Activated CD8-positive, alpha-beta T cell treated with anti-CD3 and anti-CD28 coated beads, Interleukin-2, amount 10 ng/mL, durations not matched to agents 7 days and 5 days (primary cell): Measurements from ENCODE around the gene UGT1A7. TPM values are rescaled to one million over a fixed set of nuclear protein-coding genes. Genes with fewer than 3 reads are reported as not detected.
"Not testable (repeated sequence)": the region's sequence is repeated elsewhere in the genome, so short reads cannot be mapped to it uniquely, and the experiment has no call there.

Source experiments
- ATAC-seq: fragments of 150-1000 bp; cut with Tn5 transposase; one replicate; pipeline ENCODE4 v1.10.0; 2021; ENCODE audit warnings: moderate library complexity
- CTCF ChIA-PET: fragments of 350-600 bp; sonication (Branson Sonifier 250); formaldehyde crosslinking; loops from one replicate; lab custom pipeline; 2021; ENCODE audit warnings: antibody characterized with exemption; lab: Charles Lee
- POLR2A ChIA-PET: fragments of 350-600 bp; sonication (Branson Sonifier 250); formaldehyde crosslinking; loops from one replicate; lab custom pipeline; 2021; ENCODE audit warnings: antibody characterized with exemption; lab: Charles Lee
- DNase-seq: peaks from one replicate; pipeline ENCODE4 v3.0.0-alpha.2; 2020
- H3K27ac Mint-ChIP-seq: one replicate; pipeline ENCODE4 v1.8.0; 2021; ENCODE audit warnings: mild to moderate bottlenecking, mixed read lengths
- H3K27me3 Mint-ChIP-seq: one replicate; pipeline ENCODE4 v1.8.0; 2021; ENCODE audit warnings: low read depth, mixed read lengths
- H3K36me3 Mint-ChIP-seq: one replicate; pipeline ENCODE4 v1.8.0; 2021; ENCODE audit warnings: low read depth, mixed read lengths
- H3K4me1 Mint-ChIP-seq: one replicate; pipeline ENCODE4 v1.8.0; 2021; ENCODE audit warnings: low read depth, mixed read lengths
- H3K4me3 Mint-ChIP-seq: one replicate; pipeline ENCODE4 v1.8.0; 2021; ENCODE audit warnings: mild to moderate bottlenecking, mixed read lengths
- H3K9me3 Mint-ChIP-seq: one replicate; pipeline ENCODE4 v1.8.0; 2022; ENCODE audit warnings: mixed read lengths; ENCODE audit not compliant: insufficient read depth
- total RNA-seq, 2 experiments: library from RNA; stranded (reverse); gene quantifications; one replicate each; pipeline ENCODE4 v1.2.3, GENCODE V29; 2021

The UGT1A7 gene
- total RNA-seq, 2 experiments from 2014 or later = not detected

DNA sequence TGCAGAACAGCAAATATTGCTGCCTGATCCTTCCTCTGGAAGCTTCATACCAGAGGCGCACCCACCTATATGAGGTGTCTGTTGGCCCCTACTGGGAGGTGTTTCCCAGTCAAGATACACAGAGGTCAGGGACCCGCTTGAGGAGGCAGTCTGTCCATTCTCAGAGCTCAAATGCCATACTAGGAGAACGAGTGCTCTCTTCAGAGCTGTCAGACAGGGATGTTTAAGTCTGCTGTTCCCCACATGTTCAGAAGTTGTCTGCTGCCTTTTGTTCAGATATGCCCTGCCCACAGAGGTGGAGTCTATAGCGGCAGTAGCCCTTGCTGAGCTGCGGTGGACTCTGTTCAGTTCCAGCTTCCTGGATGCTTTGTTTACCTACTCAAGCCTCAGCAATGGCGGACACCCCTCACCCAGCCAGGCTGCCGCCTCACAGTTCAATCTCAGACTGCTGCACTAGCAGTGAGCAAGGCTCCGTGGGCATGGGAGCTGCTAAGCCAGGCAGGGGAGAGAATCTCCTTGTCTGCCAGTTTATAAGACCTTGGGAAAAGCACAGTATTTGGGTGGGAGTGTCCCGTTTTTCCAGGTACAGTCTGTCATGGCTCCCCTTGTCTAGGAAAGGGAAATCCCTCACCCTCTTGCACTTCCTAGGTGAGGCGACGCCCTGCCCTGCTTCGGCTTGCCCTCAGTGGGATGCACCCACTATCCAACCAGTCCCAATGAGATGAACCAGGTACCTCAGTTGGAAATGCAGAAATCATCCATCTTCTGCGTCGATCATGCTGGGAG lies 55.4 kb downstream of the UGT1A7 start:
- H3K27ac Mint-ChIP-seq, CTCF ChIA-PET, H3K36me3 Mint-ChIP-seq, POLR2A ChIA-PET, H3K9me3 Mint-ChIP-seq, H3K4me3 Mint-ChIP-seq, ATAC-seq, DNase-seq, H3K4me1 Mint-ChIP-seq: not testable (repeated sequence)
- peaks cover 34% of the 10 kb centered on the region for H3K27me3 Mint-ChIP-seq

GRCh38 chr2:233740870-233741269 lies 59.2 kb downstream of the UGT1A7 start:
- CTCF ChIA-PET = no interaction called here
- POLR2A ChIA-PET = no interaction called here

GRCh38 chr2:233743464-233744259 lies 62.0 kb downstream of the UGT1A7 start:
- no peak for ATAC-seq
- no peaks in the 10 kb centered on the region for H3K9me3 Mint-ChIP-seq
- no peak for DNase-seq
- H3K36me3 Mint-ChIP-seq = no peaks in the 10 kb centered on the region
- POLR2A ChIA-PET = no interaction called here
- H3K27ac Mint-ChIP-seq = no peak overlapping the region
- H3K4me3 Mint-ChIP-seq = no peak overlapping the region
- no peaks in the 10 kb centered on the region for H3K4me1 Mint-ChIP-seq
- peaks cover 23% of the 10 kb centered on the region for H3K27me3 Mint-ChIP-seq
- CTCF ChIA-PET = no interaction called here

More at GRCh38 chr2:233740870-233741269, 59.2 kb downstream of the UGT1A7 start:
- DNase-seq (no peak), ATAC-seq (no peak)
- Mint-ChIP-seq H3K4me1 (no peaks in the 10 kb centered on the region), H3K4me3 (no peak overlapping the region), H3K9me3 (no peaks in the 10 kb centered on the region), H3K27me3 (peaks cover 20% of the 10 kb centered on the region), H3K27ac (no peak overlapping the region), H3K36me3 (no peaks in the 10 kb centered on the region)

GRCh38 chr2:233745073-233745755 lies 63.5 kb downstream of the UGT1A7 start:
- Mint-ChIP-seq H3K4me3 (no peak overlapping the region), H3K27ac (no peak overlapping the region), H3K4me1 (no peaks in the 10 kb centered on the region), H3K36me3 (no peaks in the 10 kb centered on the region), H3K9me3 (peaks cover 6% of the 10 kb centered on the region), H3K27me3 (peaks cover 20% of the 10 kb centered on the region)
- ATAC-seq (no peak), DNase-seq (no peak)
- ChIA-PET POLR2A (no interaction called here), CTCF (no interaction called here)

GRCh38 chr2:233745838-233746237 lies 64.1 kb downstream of the UGT1A7 start:
- H3K4me3 Mint-ChIP-seq, H3K27ac Mint-ChIP-seq, H3K36me3 Mint-ChIP-seq, DNase-seq, H3K4me1 Mint-ChIP-seq, POLR2A ChIA-PET, CTCF ChIA-PET, ATAC-seq, H3K9me3 Mint-ChIP-seq: not testable (repeated sequence)
- peaks cover 18% of the 10 kb centered on the region for H3K27me3 Mint-ChIP-seq

DNA sequence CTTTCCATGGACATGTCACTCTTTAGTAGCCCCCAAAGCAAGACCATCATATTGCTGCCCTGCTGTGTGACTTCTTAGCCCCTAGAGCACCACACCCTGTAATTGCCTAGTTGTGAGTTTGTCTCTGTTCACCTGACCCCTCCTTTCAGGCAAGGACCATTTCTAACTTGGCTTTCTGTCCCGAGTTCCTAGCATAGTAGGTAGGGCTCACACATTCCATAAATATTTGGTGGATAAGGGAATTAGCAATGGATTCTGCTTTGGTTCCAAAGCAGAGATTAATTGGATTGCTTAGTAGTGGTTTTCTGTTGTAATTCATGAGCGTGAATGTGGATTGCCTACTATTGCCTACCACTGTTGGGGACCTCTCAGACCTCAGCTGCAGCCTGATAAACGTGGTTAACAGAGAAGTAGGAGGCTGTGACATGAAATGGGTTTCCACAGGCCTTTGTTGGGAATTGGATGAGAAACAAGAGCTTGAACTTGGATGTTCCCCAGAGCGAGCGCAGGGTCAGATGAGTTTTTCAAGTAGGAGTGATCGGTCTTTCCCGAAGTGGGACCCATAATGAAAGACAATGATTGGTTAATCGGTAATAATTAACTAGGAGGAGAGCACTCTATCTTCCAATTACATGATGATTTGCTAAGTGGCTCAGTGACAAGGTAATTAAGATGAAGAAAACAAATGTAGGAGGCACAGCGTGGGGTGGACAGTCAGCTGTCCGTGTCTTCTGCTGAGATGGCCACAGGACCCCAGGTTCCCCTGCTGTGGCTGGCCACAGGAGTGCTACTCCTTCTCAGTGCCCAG lies 65.0 kb downstream of the UGT1A7 start:
- no peaks in the 10 kb centered on the region for H3K4me1 Mint-ChIP-seq
- POLR2A ChIA-PET = no interaction called here
- CTCF ChIA-PET = no interaction called here
- H3K9me3 Mint-ChIP-seq = peaks cover 8% of the 10 kb centered on the region
- no peak overlapping the region for H3K4me3 Mint-ChIP-seq
- DNase-seq (no peak), ATAC-seq (no peak)
- H3K27ac Mint-ChIP-seq = no peak overlapping the region
- H3K36me3 Mint-ChIP-seq = no peaks in the 10 kb centered on the region
- H3K27me3 Mint-ChIP-seq = peaks cover 10% of the 10 kb centered on the region

DNA sequence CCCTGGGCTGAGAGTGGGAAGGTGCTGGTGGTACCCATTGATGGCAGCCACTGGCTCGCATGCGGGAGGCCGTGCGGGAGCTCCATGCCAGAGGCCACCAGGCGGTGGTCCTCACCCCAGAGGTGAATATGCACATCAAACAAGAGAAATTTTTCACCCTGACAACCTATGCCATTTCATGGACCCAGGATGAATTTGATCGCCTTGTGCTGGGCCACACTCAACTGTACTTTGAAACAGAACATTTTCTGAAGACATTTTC lies 65.5 kb downstream of the UGT1A7 start:
- ChIA-PET POLR2A (no interaction called here), CTCF (no interaction called here)
- no peak overlapping the region for H3K27ac Mint-ChIP-seq
- ATAC-seq (no peak), DNase-seq (no peak)
- peaks cover 10% of the 10 kb centered on the region for H3K27me3 Mint-ChIP-seq
- peaks cover 10% of the 10 kb centered on the region for H3K9me3 Mint-ChIP-seq
- no peaks in the 10 kb centered on the region for H3K4me1 Mint-ChIP-seq
- H3K4me3 Mint-ChIP-seq = no peak overlapping the region
- H3K36me3 Mint-ChIP-seq = no peaks in the 10 kb centered on the region

DNA sequence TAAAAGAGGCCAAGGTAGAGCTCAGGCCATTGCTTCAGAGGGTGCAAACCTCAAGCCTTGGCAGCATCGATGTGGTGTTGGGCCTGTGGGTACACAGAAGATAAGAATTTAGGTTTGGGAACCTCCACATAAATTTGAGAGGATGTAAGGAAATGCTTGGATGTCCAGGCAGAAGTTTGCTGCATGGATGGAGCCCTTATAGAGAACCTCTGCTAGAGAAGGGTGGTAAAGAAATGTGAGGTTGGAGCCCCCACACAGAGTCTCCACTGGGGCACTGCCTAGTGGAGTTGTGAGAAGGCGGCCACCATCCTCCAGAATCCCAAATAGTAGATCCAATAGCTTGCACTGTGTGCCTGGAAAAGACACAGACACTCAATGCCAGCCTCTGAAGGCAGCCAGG lies 69.0 kb downstream of the UGT1A7 start:
- H3K4me3 Mint-ChIP-seq, H3K36me3 Mint-ChIP-seq, DNase-seq, CTCF ChIA-PET, H3K27me3 Mint-ChIP-seq, POLR2A ChIA-PET, H3K4me1 Mint-ChIP-seq, ATAC-seq, H3K27ac Mint-ChIP-seq: not testable (repeated sequence)
- peaks cover 10% of the 10 kb centered on the region for H3K9me3 Mint-ChIP-seq

DNA sequence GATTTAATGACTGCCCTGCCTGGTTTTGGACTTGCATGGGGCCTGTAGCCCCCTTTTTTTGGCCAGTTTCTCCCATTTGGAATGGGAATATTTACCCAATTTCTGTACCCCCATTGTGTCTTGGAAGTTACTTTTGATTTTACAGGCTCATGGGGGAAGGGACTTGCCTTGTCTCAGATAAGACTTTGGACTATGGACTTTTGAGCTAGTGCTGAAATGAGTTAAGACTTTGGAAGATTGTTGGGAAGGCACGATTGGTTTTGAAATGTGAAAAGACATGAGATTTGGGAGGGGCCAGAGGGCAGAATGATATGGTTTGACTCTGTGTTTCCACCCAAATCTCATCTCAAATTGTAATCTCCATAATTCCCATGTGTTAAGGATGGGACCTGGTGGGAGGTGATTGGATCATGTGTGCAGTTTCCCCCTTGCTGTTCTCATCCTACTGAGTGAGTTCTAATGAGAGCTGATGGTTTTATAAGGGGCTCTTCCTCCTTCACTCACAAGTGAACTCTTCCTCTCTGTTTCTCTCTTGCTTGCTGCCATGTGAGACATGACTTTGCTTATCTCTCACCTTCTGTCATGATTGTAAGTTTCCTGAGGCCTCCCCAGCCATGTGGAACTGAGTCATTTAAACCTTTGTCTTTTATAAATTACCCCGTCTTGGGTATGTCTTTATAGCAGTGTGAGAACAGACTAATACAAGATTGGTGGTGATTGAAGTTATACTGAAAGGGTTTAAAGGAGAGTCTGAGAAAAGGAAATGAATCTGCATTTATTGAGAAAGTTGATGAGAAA lies 69.7 kb downstream of the UGT1A7 start:
- ATAC-seq, POLR2A ChIA-PET, H3K4me3 Mint-ChIP-seq, H3K27me3 Mint-ChIP-seq, H3K4me1 Mint-ChIP-seq, H3K36me3 Mint-ChIP-seq, H3K27ac Mint-ChIP-seq, DNase-seq, CTCF ChIA-PET: not testable (repeated sequence)
- peaks cover 10% of the 10 kb centered on the region for H3K9me3 Mint-ChIP-seq

DNA sequence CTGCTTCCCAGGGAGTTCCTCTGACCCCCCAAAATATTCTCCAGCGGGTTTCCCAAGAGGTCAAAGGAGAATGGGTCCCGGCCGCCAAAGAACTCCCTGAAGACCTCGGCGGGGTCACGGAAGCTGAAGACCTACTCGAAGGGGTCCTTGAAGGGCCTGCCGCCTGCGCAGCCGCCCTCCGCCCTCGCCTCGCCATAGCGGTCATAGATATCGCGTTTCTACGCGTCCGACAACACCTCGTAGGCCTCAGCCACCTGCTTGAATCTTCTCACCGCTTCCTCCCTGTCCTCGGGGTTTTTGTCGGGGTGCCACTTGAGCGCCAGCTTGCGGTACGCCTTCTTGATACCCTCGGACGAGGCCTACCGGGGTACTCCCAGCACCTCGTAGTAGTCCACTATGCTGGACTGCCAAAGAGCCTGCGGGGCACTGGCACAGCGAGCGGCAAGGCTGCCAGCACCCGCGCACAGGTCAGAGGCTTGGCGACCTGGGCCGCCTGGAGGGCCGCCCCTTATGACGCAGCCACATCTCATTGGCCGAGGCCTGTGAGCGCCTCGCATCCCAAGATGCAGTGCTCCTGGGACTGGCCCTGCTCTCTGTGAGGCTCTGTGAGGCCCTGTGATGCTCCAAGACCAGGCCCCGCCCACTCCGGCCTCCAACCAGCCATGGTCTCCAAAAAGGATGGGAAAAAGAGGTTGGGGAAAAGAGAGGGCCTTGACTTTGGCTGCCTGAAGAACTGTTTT lies 73.3 kb downstream of the UGT1A7 start:
- peaks cover 6% of the 10 kb centered on the region for H3K9me3 Mint-ChIP-seq
- POLR2A ChIA-PET = no interaction called here
- ATAC-seq (no peak), DNase-seq (no peak)
- H3K27ac Mint-ChIP-seq = no peak overlapping the region
- no peaks in the 10 kb centered on the region for H3K36me3 Mint-ChIP-seq
- no peaks in the 10 kb centered on the region for H3K4me1 Mint-ChIP-seq
- CTCF ChIA-PET = no interaction called here
- H3K27me3 Mint-ChIP-seq = no peaks in the 10 kb centered on the region
- no peak overlapping the region for H3K4me3 Mint-ChIP-seq
